SK-N-SH (cell line): ENCODE measurements around the gene CCDC14. TPM values are rescaled to one million over a fixed set of nuclear protein-coding genes. Genes with fewer than 3 reads are reported as not detected.

ENCODE experiments used
- CTCF ChIA-PET: fragments of 300-600, 350-600 bp; formaldehyde crosslinking; extraction: SDS; loops from one replicate; lab custom pipeline; 2021; lab: Yijun Ruan, JAX
- POLR2A ChIA-PET: fragments of 350-600 bp; sonication (Branson Sonifier 250); formaldehyde crosslinking; extraction: SDS; loops from one replicate; lab custom pipeline; 2020; ENCODE audit warnings: antibody characterized with exemption, inconsistent platforms; lab: Yijun Ruan, JAX
- DNase-seq: peaks from one replicate; pipeline ENCODE4 v3.0.0; 2012
- H2AFZ ChIP-seq: fragments of 200-600 bp; sonication (generic); 2 replicates; pipeline ENCODE4 v1.8.1; 2016; ENCODE audit warnings: antibody characterized with exemption, mild to moderate bottlenecking, low read depth
- H3F3A ChIP-seq: fragments of 200-600 bp; sonication (generic); replicated peaks from 2 replicates; pipeline ENCODE3; 2016; ENCODE audit warnings: antibody characterized with exemption, mild to moderate bottlenecking; ENCODE audit not compliant: insufficient read depth
- H3K27ac ChIP-seq, 2 experiments: fragments of 200-500 bp in 1 of 2; fragments of 200-600 bp in 1 of 2; sonication (Bioruptor generic) in 1 of 2; sonication (generic), shearing (Covaris generic) in 1 of 2; 2 replicates each; pipeline versions ENCODE4 v1.5.1 to v1.6.1; 2014 to 2016; ENCODE audit warnings: low read depth in 2 of 2, inconsistent platforms in 1 of 2, low read length in 1 of 2, mild to moderate bottlenecking in 1 of 2, mixed read lengths in 1 of 2
- H3K27me3 ChIP-seq: fragments of 200-600 bp; sonication (generic), shearing (Covaris generic); 2 replicates; pipeline ENCODE4 v1.6.1; 2016; ENCODE audit warnings: mixed run types; ENCODE audit not compliant: insufficient read depth
- H3K36me3 ChIP-seq, 2 experiments: fragments of 200-500 bp in 1 of 2; fragments of 200-600 bp in 1 of 2; sonication (Bioruptor generic) in 1 of 2; sonication (generic) in 1 of 2; replicated peaks in 1 of 2; 2 replicates each; pipeline versions ENCODE3 to v1.5.1; 2014 to 2016; ENCODE audit warnings: low read length in 1 of 2, mild to moderate bottlenecking in 1 of 2; ENCODE audit not compliant: insufficient read depth in 2 of 2, control insufficient read depth in 1 of 2
- H3K4me1 ChIP-seq, 2 experiments: fragments of 200-500 bp in 1 of 2; fragments of 200-600 bp in 1 of 2; sonication (Bioruptor generic) in 1 of 2; sonication (generic), shearing (Covaris generic) in 1 of 2; 2 replicates each; pipeline versions ENCODE4 v1.5.1 to v1.6.1; 2014 to 2016; ENCODE audit warnings: low read depth in 1 of 2, low read length in 1 of 2, mixed run types in 1 of 2; ENCODE audit not compliant: insufficient read depth in 2 of 2, control insufficient read depth in 1 of 2
- H3K4me2 ChIP-seq: fragments of 200-600 bp; sonication (generic), shearing (Covaris generic); 2 replicates; pipeline ENCODE4 v1.6.1; 2017; ENCODE audit warnings: mixed run types
- H3K4me3 ChIP-seq, 2 experiments: fragments of 200-500 bp in 1 of 2; fragments of 200-600 bp in 1 of 2; sonication (Bioruptor generic) in 1 of 2; sonication (generic), shearing (Covaris generic) in 1 of 2; 2 replicates each; pipeline versions ENCODE4 v1.5.1 to v1.8.1; 2014 to 2016; ENCODE audit warnings: low read depth in 2 of 2, inconsistent platforms in 1 of 2, low read length in 1 of 2, mild to moderate bottlenecking in 1 of 2, mixed read lengths in 1 of 2, moderate library complexity in 1 of 2
- H3K79me2 ChIP-seq: fragments of 200-600 bp; sonication (generic); 2 replicates; pipeline ENCODE4 v1.8.1; 2017; ENCODE audit warnings: mild to moderate bottlenecking; ENCODE audit not compliant: insufficient read depth
- H3K9ac ChIP-seq: fragments of 200-600 bp; sonication (generic); 2 replicates; pipeline ENCODE4 v1.6.1; 2017; ENCODE audit warnings: mixed run types
- H3K9me2 ChIP-seq: fragments of 200-600 bp; sonication (generic); 2 replicates; pipeline ENCODE4 v1.6.1; 2017; ENCODE audit warnings: mixed run types
- H3K9me3 ChIP-seq: fragments of 200-600 bp; sonication (generic); 2 replicates; pipeline ENCODE4 v1.6.1; 2017; ENCODE audit warnings: mixed run types, mild to moderate bottlenecking, moderate library complexity
- H4K20me1 ChIP-seq: fragments of 200-600 bp; sonication (generic); 2 replicates; pipeline ENCODE4 v1.6.1; 2017; ENCODE audit warnings: mild to moderate bottlenecking, mixed run types; ENCODE audit not compliant: insufficient read depth
- CHD2 ChIP-seq: fragments of 150-350 bp; IDR thresholded peaks from 2 replicates; pipeline ENCODE4 v1.6.1; 2018; ENCODE audit warnings: low read length; ENCODE audit not compliant: partially characterized antibody
- EZH2phosphoT487 ChIP-seq: fragments of 200-600 bp; sonication (generic); IDR thresholded peaks from 2 replicates; pipeline ENCODE4 v1.6.1; 2017; ENCODE audit warnings: low read depth, mixed run types, mild to moderate bottlenecking, antibody characterized with exemption, moderate library complexity, borderline replicate concordance
- FOXJ3 ChIP-seq: sonication (generic); formaldehyde crosslinking; IDR thresholded peaks from 2 replicates; pipeline ENCODE4 v1.5.1; 2020; ENCODE audit warnings: mild to moderate bottlenecking, missing genetic modification reagents
- GABPA ChIP-seq: IDR thresholded peaks from 2 replicates; pipeline ENCODE4 v1.4.0; 2012; ENCODE audit warnings: low read depth, mild to moderate bottlenecking
- RAD21 ChIP-seq: IDR thresholded peaks from 2 replicates; pipeline ENCODE4 v1.6.1; 2012; ENCODE audit warnings: mild to moderate bottlenecking, low read length
- REST ChIP-seq: IDR thresholded peaks from 2 replicates; pipeline ENCODE4 v1.6.1; 2012; ENCODE audit warnings: mild to moderate bottlenecking, low read depth, low read length, moderate library complexity
- RFX5 ChIP-seq: IDR thresholded peaks from 2 replicates; pipeline ENCODE4 v1.6.1; 2012; ENCODE audit warnings: mild to moderate bottlenecking, improper control_type of control experiment, low read length
- RXRA ChIP-seq: IDR thresholded peaks from 2 replicates; pipeline ENCODE4 v1.4.0; 2012; ENCODE audit warnings: low read depth, mild to moderate bottlenecking, borderline replicate concordance
- SIN3A ChIP-seq: IDR thresholded peaks from 2 replicates; pipeline ENCODE4 v1.6.1; 2012; ENCODE audit warnings: low read depth, mild to moderate bottlenecking, low read length, moderate library complexity, borderline replicate concordance
- SMC3 ChIP-seq: IDR thresholded peaks from 2 replicates; pipeline ENCODE4 v1.6.1; 2012; ENCODE audit warnings: low read depth, low read length, improper control_type of control experiment
- TAF1 ChIP-seq: IDR thresholded peaks from 2 replicates; pipeline ENCODE4 v1.6.1; 2012; ENCODE audit warnings: low read depth, mild to moderate bottlenecking, low read length, moderate library complexity, borderline replicate concordance
- WGBS: methylation state at CpG from one replicate; pipeline ENCODE4 v1.1.6; 2017; ENCODE audit warnings: low lambda C conversion rate; 5-methylcytosine and 5-hydroxymethylcytosine counted together
- polyA plus RNA-seq, 3 experiments: library from polyadenylated mRNA; depleted of rRNA; stranded (reverse); fragments of >200 nt; gene quantifications; 2 replicates each; pipeline ENCODE4 v1.2.3, GENCODE V29; 2012
- TF ChIP-seq, protein P1 (sequence below): IDR thresholded peaks from 2 replicates; pipeline ENCODE4 v1.4.0; 2012; ENCODE audit warnings: low read depth
- TF ChIP-seq, protein P2 (sequence below): IDR thresholded peaks from 2 replicates; pipeline ENCODE4 v1.4.0; 2012; ENCODE audit warnings: low read depth, borderline replicate concordance

Gene CCDC14
- polyA plus RNA-seq, 1 of the 3 experiments (the other 2 are of a cell fraction): 147 TPM

GRCh38 chr3:123884203-123884831 lies 76.7 kb downstream of the CCDC14 start, which contains the start of gene MYLK (continued):
- TF ChIP-seq REST (no peak), RAD21 (no peak), SMC3 (no peak), RFX5 (no peak), GABPA (no peak), RXRA (no peak), TAF1 (peak; percentile 52; the same call in 1 of the 2 replicates), FOXJ3 (CRISPR knock-in tag) (no peak), CHD2 (peak; percentile 6)
- TF ChIP-seq, protein P1, sequence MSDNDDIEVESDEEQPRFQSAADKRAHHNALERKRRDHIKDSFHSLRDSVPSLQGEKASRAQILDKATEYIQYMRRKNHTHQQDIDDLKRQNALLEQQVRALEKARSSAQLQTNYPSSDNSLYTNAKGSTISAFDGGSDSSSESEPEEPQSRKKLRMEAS: no peak; the same call in none of the 2 replicates
- TF ChIP-seq, protein P2, sequence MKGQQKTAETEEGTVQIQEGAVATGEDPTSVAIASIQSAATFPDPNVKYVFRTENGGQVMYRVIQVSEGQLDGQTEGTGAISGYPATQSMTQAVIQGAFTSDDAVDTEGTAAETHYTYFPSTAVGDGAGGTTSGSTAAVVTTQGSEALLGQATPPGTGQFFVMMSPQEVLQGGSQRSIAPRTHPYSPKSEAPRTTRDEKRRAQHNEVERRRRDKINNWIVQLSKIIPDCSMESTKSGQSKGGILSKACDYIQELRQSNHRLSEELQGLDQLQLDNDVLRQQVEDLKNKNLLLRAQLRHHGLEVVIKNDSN: 0 out of 2 replicates have a peak, but pooled peaks have one; percentile 6

DNA sequence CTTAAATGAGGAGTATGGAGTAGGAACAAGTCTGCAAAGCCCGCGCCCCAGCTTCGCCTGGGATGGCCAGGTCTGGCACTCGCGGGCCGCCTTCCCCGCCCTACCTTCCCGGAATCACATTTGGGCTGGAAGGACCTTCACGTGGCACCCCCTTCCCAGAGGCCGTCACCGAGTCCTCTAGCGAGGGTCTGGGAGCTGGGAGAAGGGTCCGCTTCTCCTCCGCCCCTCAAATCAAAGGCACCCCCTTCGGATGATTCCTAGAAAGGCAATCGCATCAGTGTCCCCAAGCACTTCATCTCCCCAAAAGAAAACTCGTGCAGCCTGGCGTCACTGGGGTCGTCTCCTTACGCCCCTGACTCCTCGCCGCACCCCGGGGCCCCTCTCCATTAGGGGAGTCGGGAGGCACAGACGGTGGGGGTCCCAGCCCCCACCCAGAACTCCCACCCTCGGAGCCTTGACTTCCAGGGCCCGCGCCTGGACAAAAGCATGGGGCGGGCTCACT lies 77.3 kb downstream of the CCDC14 start:
- H3K9ac ChIP-seq: peak overlapping the region; percentile 85
- no peaks in the 10 kb centered on the region for H3K9me2 ChIP-seq
- peak overlapping the region; percentile 43 to 54; a peak in 3 of 4 replicates for H3K27ac ChIP-seq
- H3K27me3 ChIP-seq: no peaks in the 10 kb centered on the region
- CTCF ChIA-PET: interaction anchor here (1.1 to 1.5 kb wide), 3 partner anchors 9 to 160 kb away, joined by 3 to 5 read pairs (median 3); no protein-coding TSS in a partner anchor
- H4K20me1 ChIP-seq: no peaks in the 10 kb centered on the region
- peaks cover 7% of the 10 kb centered on the region; the same call in 1 of the 2 replicates for H3K9me3 ChIP-seq
- peak overlapping the region; percentile 72; the same call in 1 of the 2 replicates for H2AFZ ChIP-seq
- H3F3A ChIP-seq: peaks cover 25% of the 10 kb centered on the region
- TF ChIP-seq EZH2phosphoT487: no peak
- TF ChIP-seq REST: no peak
- TF ChIP-seq SIN3A: no peak
- peak overlapping the region; percentile 73 to 87 for H3K4me3 ChIP-seq
- H3K4me1 ChIP-seq: peaks cover 12 to 13% of the 10 kb centered on the region in 2 experiments; a peak in 2 of 4 replicates
- peak overlapping the region; percentile 93 for H3K4me2 ChIP-seq
- H3K36me3 ChIP-seq: peaks cover 13 to 14% of the 10 kb centered on the region in 2 experiments
- DNase-seq: no peak
- POLR2A ChIA-PET: no interaction called here
- WGBS: 41% methylated on average over 16 of the region's 29 CpGs
- peaks cover 57% of the 10 kb centered on the region for H3K79me2 ChIP-seq
